Measurements from ENCODE around the gene SOAT2.
"Not testable (repeated sequence)": the region's sequence is repeated elsewhere in the genome, so short reads cannot be mapped to it uniquely, and the experiment has no call there.

Gene SOAT2

DNA sequence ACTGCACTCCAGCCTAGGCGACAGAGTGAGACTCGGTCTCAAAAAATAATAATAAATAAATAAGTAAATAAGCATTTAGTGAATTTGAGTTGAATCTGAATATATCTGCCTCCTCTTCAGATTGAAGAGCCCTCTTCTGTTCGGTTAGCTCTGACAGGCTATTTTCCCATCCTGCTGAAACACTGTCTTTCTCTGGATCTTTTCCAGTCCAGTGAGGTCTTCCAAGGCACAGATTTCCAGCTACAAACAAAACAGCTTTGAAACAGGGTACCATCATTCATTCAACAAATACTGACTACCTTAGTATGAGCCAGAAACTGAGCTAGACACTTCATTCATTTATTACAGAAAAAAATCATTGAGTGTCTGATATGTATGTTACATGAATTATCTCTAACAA, 16.9 kb upstream of the SOAT2 start:
- ATAC-seq: no peak

DNA sequence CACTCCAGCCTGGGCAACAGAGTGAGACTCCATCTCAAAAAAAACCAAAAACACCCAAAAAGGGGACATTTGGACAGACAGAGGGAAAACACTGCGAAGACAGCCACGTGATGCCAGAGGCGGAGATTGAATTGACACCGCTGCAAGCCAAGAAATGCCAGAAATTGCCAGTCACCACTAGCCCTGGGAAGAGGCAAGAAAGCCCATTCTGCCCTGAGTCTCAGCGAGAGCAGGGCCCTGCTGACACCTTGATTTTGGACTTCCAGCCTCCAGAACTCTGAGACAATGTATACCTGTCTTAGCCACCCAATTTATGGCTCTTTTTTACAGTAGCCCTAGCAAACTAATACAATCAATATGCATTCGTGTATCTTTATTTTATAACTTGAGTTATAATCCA, 13.2 kb upstream of the SOAT2 start:
- ATAC-seq: no peak

DNA sequence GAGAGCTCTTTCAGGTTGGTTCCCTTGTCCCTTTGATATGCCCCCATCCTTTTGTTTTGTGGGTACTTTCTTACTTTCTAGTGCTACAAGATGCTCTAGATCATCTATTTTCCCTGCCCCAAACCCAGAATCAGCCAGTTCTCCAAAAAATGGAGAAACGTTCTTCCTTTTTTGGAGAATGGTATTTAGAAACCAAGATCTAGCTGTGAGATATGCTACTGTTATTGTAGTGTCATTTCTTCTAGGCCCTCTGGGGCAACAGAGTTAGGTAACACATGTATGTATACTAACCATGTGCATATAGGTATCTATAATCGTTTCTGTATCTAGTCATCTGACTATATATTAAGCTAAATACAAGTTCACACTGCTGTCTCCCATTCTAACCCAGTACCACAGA, 12.7 kb upstream of the SOAT2 start:
- no peak for ATAC-seq

DNA sequence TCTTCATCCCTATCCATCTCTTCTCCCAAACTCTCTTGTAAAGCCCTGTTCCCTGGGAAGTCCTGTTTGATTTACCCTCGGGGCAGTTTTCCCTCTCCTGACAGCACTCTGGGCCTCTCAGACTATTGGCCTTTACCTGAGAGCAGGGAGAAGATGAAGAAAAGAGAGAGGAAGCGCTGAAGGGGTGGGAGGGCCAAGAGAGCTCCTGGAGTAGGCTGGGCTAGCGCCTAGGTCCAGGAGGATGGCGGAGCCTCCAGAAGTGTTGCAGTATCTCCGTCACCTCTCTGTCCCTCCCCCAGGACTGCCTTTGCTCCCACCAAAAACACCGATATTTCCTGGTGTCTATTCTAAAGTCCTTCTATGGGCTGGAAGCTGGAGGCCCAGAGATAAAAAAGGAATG, 11.5 kb upstream of the SOAT2 start:
- ATAC-seq: no peak

DNA sequence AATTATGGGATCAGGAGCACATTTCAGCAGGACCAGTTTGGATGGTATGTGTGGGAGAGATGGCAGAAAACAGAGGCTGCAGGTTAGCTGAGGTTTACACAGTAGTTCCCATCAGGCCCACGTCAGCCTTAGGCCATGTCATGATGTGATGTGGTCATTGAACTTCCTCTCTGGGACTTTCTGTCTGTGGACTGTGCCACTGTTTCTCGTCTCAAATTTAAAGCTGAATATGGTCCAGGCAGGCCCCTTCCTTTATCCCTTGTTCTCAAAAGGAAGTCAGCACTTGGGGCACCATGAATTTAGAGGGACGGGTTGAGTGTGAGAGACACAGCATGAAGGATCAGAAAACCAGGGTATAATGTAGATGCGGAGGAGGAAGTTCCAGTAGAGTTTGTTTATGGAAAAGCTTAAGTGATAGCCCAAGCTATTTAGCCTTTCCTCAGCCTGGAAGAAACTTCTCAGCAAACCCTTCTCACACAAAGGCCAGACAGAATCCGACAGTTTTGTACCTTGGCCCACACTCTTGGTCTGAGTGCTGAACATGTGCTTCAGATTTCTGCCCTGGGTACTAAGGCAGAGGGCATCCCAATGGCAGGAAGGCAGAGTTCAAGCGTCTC, 9.4 kb upstream of the SOAT2 start:
- no peak for ATAC-seq

DNA sequence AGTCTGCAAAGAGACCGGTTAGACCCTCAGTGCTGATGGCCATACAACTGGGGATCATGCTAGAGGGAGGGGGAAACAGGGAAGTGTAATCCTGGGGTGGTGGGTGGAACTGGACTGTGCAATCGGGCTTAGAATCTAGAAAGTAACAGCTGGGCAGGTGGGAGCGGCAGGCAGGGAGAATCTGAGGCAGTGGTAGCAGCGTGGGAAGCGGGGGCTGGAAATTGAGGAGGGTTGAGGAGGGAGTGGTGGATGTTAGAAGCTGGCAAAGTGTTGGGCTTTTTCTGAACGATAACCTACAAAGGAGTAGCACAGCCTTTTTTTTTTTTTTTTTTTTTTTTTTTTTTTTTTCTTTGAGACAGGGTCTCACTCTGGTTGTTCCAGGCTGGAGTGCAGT, 8.9 kb upstream of the SOAT2 start:
- no peak for ATAC-seq

DNA sequence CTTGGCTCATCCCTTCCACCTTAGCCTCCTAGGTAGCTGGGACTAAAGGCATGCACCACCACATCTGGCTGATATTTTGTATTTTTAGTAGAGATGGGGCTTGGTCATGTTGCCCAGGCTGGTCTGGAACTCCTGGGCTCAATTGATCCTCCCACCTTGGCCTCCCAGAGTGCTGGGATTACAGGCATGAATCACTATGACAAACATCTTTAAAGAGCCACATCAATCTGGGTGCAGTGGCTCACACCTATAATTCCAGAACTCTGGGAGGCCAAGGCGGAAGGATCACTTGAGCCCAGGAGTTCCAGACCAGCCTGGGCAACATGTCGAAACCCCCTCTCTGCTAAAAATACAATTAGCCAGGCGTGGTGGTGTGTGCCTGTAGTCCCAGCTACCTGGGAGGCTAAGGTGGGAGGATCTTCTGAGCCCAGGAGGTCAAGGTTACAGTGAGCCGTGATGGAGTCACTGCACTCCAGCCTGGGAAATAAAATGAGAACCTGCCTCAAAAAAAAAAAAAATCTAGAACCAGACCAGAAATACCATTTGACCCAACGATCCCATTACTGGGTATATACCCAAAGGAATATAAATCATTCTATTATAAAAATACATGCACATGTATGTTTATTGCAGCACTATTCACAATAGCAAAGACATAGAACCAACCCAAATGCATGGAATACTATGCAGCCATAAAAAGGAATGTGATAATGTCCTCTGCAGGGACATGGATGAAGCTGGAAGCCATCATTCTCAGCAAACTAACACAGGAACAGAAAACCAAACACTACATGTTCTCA, 8.3 kb upstream of the SOAT2 start:
- not testable (repeated sequence) for ATAC-seq

DNA sequence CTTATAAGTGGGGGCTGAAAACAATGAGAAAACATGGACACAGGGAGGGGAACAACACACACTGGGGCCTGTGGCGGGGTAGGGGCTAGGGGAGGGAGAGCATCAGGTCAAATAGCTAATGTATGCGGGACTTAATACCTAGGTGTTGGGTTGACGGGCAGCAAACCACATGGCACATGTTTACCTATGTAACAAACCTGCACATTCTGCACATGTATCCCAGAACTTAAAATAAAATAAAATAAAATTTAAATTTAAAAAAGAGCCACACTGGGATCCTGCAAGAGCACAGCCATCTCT, 7.7 kb upstream of the SOAT2 start:
- not testable (repeated sequence) for ATAC-seq

DNA sequence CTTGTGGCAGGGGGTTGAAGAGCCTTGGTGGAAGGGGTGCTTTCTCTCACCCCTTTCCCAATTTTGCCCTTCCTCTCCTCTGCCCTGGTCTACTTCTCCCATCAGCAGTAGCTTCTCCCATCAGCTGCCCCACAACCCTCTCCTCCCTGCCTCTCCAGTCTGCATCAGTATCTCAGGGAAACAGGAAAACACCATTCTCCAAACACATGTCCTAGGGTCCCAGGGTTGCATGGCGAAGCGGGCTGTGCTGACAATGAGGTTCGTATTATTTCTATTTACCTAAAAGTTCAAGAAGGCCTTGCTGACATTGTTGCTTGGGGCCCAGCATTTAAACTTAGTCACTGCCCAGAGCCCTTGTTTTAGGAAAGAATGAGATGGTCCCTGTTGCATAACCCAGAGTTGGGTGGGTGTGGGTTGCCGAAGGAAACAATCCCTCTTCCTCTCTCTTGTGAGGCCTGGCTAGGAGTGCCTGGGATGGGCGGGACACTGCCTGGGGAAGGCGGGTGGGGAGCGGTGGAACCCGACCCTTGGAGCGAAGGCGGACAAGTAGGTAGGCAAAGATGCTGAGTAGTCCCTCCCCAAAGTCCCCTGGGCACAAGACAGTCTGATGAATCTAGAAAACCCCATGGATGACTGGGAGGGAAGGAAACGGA, 7.1 kb upstream of the SOAT2 start:
- ATAC-seq: no peak

DNA sequence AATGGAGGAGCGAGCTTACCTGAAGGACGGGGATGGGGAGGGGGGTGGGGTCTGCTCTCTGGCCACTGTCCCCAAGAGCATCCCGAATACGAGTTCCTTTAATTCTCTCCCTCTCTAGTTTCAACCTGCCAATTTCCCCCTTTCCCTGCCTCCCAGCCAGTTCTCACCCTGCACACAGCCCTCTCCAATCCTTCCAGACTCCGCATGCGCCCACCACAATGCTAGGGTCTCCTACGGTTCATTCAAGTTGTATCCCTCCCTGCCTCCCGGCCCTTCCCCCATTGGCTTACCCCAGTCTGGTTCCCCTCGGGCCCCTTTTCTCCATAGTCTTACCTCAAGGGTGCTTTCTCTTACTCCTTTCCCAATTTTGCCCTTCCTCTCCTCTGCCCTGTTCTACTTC, 6.5 kb upstream of the SOAT2 start:
- ATAC-seq: no peak

DNA sequence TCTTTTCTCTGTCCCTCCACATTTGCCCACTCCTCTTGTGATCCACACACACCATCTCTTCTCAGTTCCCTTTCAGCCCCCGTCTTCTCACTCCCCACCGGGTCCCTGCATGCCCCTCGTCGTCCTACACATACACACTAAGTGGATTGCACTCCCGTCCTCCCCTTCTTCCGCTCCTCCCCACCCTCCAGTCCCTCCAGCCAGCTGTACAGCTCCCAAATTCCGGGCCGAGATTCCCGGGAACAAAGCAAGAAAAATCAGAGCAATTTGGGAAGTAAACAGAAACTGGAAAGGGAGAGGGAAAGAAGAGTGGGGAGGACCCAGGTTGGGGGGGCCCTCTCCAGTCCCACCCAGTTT, 6.1 kb upstream of the SOAT2 start:
- no peak for ATAC-seq

DNA sequence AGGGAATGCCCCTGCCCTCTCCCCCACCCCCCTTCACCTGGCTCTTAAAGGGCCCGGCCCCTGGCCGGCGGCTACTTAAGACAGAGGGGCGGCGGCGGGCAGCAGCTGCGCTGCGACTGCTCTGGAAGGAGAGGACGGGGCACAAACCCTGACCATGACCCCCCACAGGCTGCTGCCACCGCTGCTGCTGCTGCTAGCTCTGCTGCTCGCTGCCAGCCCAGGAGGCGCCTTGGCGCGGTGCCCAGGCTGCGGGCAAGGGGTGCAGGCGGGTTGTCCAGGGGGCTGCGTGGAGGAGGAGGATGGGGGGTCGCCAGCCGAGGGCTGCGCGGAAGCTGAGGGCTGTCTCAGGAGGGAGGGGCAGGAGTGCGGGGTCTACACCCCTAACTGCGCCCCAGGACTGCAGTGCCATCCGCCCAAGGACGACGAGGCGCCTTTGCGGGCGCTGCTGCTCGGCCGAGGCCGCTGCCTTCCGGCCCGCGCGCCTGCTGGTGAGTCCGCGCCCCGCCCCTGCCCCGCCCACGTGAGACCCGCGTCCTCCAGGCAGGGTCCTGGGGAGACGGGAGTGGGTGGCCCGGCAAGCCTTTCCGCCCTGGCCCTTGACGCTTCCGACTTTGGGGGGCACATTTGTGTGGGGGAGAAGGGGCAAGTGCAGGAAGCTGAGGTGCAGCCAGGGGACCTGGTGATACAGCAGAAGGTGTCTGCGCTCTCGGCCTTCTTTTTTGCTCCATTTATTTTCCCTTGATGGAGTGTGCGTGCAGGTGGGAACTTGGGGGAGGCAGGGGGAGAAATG, 5.5 kb upstream of the SOAT2 start, which contains the start of gene IGFBP6:
TSS of gene IGFBP6 (plus strand) at position 104 of the 790 bp plus-strand sequence. CDS start at position 155, 51 bp downstream.
- peak; percentile 61 to 64 for ATAC-seq

DNA sequence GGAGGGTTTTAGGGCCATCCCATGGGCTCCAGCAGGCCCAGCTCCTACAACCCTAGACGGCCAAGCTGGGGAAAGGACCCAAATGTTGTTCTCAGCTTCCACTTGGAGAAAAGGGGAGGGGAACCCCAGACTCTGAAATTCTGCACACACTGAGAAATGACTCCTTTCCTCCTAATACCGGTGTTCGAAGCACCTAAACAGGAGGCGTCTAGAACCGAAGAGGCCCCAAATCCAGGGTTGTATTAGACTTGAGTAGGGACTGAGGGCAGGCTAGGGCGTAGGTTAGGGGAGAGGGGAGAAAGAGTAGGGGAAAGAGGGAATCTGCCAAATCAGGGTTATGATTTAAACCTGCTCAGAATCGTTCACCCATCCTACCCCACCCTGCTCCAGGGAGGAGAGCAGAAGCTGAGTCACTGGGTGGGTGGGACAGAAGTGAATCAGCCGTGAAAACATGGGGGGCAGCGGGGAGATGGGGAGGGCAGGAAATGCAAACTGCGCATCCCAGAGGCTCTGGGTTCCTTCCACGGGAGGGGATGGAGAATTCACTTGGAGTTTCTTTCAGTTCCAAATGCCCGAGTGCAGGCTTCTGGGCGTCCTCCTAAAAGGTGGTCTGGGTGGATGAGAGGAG, 4.8 kb upstream of the SOAT2 start:
- peak in 1 of 2 donors; percentile 9 for ATAC-seq

DNA sequence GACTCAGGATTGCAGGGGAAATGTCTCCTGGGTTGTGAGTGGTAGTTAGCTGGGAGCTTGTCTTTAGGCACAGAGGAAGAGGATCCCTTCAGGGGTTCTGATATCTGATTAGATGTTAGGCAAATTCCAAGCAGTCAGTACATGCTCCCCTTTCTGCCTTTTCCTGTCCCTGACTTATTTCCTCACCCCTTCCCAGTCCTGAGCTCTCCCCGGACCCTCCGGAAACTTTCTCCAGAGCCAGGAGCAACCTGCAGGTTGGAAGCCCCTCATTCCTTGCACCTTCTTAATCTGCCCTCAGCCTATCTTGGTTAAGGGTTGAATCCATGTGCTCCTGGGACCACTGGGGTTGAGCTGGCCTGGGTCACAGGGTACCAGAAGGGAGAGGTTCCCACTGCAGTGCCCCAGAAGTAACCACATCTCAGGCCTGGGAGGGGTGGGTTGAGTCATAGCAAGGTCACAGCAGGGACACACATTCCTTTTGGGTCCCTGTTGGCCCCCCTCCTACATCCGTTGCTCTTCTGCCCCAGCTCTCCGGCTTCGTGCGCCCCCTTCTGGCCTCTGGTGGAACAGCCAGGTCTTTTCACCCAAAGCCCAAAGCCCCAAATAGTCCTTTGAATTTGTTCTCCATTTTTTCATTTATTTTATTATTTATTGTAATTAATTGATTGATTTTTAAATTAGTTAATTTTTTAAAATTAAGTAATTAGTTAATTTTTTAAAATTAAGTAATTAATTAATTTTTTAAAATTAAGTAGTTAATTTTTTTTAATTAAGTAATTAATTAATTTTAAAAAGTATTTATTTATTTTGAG, 4.0 kb upstream of the SOAT2 start:
- peak; percentile 75 to 76 for ATAC-seq

DNA sequence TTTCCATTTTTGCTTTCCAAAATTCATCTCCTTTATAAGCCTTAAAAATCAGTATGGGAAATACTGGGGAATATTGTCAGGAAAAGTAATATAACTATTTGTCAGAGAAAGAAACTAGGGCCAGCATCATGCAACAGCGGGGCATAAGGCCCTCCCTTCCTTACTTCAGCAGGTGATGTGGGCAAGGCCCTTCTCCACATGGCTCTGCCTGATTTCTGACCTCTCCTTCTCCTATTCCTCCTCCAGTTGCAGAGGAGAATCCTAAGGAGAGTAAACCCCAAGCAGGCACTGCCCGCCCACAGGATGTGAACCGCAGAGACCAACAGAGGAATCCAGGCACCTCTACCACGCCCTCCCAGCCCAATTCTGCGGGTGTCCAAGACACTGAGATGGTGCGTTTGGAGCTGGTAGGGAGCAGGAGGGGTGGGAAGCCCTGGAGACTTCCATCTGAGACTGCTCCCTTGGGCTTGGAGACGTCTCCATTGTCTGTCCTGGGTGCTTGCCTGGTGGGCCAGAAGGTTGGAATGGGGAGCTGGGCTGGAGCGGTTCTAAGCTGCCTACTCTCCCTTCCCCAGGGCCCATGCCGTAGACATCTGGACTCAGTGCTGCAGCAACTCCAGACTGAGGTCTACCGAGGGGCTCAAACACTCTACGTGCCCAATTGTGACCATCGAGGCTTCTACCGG, 2.7 kb upstream of the SOAT2 start:
- ATAC-seq: no peak

DNA sequence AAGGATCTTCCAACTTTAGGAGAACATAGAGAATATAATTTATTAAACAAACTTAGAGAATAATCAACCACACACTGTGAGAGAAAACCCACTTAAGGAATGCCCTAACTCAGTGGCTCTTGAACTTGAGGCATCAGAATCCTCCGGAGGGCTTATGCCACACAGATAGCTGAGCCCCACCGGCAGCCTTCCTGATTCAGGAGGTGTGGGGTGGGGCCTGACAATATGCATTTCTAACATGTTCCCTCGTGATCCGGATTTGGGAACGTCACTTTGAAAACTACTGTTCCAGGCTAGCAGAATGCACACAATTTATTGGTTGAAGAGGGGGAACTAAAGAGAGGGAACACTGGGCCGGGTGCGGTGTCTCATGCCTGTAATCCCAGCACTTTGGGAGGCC, 2.0 kb upstream of the SOAT2 start:
- ATAC-seq: no peak

DNA sequence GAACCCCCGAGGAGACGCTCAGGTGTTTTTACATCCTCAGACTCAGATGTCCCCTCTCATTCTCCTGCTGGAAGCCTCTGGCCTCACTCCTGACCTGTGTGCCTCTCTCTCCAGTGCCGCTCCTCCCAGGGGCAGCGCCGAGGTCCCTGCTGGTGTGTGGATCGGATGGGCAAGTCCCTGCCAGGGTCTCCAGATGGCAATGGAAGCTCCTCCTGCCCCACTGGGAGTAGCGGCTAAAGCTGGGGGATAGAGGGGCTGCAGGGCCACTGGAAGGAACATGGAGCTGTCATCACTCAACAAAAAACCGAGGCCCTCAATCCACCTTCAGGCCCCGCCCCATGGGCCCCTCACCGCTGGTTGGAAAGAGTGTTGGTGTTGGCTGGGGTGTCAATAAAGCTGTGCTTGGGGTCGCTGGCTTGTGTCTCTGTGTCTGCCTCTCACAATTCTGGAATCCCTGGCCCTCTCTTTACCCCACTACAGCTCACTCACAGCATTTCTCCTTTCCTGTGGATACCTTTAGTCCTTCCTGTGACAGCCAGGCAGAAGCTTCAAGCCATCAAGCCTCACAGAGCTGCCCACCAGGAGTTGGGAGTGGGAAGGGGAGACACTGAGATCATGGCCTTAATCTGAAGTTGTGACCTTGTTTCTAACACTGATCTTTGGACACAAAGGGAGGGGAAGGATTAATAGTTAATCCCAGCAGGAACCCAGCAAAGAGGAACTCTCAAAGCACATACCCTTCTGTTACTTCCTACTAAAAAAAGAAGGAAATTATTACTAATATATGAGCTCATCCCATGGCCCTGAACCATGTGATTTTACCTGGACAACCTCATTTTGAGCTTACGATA, 1.1 kb upstream of the SOAT2 start:
- ATAC-seq: no peak

DNA sequence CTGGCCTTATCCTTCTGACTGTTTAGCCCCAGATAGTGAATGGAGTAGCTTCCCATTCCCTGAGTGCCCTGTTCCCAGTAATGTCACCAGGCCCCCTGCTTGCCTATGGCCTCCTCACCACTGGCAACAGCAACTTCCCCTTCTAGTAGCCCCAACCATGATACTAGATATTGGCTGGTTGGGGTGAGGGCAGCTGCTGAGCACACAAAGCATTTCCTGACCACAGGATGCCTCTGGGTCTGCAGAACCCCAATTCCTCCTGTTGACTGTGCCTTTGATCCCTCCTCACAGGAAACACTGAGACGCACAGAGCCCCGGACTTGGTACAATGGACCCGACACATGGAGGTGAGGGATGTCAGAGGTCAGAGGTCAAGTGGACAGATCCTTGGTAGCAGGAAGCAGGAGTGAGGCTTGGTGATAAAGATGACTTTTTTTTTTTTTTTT, 597 bp downstream of the SOAT2 start:
- no peak for ATAC-seq

DNA sequence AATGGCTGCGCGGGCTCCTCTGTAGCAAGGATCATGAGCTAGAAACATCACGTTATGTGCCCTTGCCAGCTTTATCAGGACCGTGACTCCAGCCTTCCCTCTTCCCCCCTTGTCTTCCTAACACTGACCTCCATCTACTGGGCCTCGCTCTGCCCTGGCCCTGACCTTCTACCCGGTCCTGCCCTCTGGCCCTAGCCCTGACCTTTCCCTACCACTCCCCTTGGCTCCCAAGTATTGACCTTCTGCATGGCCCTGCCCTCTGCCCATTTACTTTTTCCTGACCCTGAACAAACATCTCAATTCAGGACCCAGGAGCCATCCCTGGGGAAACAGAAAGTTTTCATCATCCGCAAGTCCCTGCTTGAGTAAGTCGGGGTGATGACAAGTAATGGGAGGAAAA, 2.0 kb downstream of the SOAT2 start:
- ATAC-seq: no peak

DNA sequence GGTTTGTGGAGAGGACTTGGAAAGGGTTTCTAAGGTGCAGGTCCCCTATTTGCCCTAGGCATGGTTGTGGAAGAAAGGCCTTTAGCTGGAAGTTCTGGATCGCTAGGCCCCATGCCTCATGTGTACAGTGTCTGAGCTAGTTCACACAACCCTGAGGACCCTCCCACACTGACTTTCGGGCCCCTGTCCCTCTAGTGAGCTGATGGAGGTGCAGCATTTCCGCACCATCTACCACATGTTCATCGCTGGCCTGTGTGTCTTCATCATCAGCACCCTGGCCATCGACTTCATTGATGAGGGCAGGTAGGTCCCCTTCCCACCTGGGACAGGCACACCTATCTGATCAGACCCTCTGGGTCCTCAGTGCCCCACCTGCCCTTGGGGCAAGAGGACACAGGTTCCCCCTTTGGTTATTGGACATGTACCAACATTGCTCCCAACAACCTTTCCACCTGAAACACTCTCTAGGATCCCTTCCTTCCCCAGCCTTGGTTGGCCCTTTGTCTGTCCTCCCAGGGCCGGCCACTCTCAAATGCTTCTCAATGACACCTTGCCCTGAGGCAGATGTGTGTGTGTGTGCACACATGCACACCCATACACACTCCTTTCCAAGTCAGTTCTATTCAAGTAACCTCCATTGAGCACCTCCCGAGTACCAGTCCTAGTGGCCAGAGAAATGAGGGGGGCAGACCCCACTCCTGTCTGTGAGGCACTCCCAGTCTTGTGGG, 2.6 kb downstream of the SOAT2 start:
- no peak for ATAC-seq

All from activated CD4-positive, CD25-positive, alpha-beta regulatory T cell treated with anti-CD3 and anti-CD28 coated beads, Interleukin-2, amount 50 U/mL, for 24 hours (primary cell).